Glutamatergic neuron (in vitro differentiated cells): Measurements from ENCODE around the gene UTY. TPM values are rescaled to one million over a fixed set of nuclear protein-coding genes. Genes with fewer than 3 reads are reported as not detected.

Source experiments
- DNase-seq: peaks from one replicate; pipeline ENCODE4 v3.0.0; 2022
- H3K27ac Mint-ChIP-seq: one replicate; pipeline ENCODE4 v1.8.0; 2020; ENCODE audit warnings: mild to moderate bottlenecking, mixed read lengths, inconsistent platforms; ENCODE audit not compliant: unreplicated experiment
- H3K27me3 Mint-ChIP-seq: one replicate; pipeline ENCODE4 v1.8.0; 2020; ENCODE audit warnings: mild to moderate bottlenecking, moderate library complexity, mixed read lengths, inconsistent platforms; ENCODE audit not compliant: unreplicated experiment
- H3K36me3 Mint-ChIP-seq: one replicate; pipeline ENCODE4 v1.8.0; 2020; ENCODE audit warnings: mild to moderate bottlenecking, mixed read lengths, inconsistent platforms; ENCODE audit not compliant: unreplicated experiment
- H3K4me1 Mint-ChIP-seq: one replicate; pipeline ENCODE4 v1.8.0; 2020; ENCODE audit warnings: mild to moderate bottlenecking, low read depth, mixed read lengths, inconsistent platforms; ENCODE audit not compliant: unreplicated experiment
- H3K4me3 Mint-ChIP-seq: one replicate; pipeline ENCODE4 v1.8.0; 2020; ENCODE audit warnings: mild to moderate bottlenecking, mixed read lengths, inconsistent platforms; ENCODE audit not compliant: unreplicated experiment
- H3K9me3 Mint-ChIP-seq: one replicate; pipeline ENCODE4 v1.8.0; 2020; ENCODE audit warnings: mild to moderate bottlenecking, moderate library complexity, mixed read lengths, inconsistent platforms; ENCODE audit not compliant: unreplicated experiment
- CTCF ChIP-seq: fragments of 200-600 bp; sonication (generic); IDR thresholded peaks from one replicate; pipeline ENCODE4 v1.5.0; 2021; ENCODE audit not compliant: partially characterized antibody, unreplicated experiment
- total RNA-seq: library from RNA; stranded (reverse); fragmentation: NEBNext Ultra II Directional; extraction: Animal tissue kit (Norgen Biotek cat#: 25700); gene quantifications from one replicate; pipeline ENCODE4 v1.2.1, GENCODE V29; 2021; ENCODE audit not compliant: unreplicated experiment

The UTY gene
- total RNA-seq, 1 donor from 2014 or later, result 28.1 TPM

DNA sequence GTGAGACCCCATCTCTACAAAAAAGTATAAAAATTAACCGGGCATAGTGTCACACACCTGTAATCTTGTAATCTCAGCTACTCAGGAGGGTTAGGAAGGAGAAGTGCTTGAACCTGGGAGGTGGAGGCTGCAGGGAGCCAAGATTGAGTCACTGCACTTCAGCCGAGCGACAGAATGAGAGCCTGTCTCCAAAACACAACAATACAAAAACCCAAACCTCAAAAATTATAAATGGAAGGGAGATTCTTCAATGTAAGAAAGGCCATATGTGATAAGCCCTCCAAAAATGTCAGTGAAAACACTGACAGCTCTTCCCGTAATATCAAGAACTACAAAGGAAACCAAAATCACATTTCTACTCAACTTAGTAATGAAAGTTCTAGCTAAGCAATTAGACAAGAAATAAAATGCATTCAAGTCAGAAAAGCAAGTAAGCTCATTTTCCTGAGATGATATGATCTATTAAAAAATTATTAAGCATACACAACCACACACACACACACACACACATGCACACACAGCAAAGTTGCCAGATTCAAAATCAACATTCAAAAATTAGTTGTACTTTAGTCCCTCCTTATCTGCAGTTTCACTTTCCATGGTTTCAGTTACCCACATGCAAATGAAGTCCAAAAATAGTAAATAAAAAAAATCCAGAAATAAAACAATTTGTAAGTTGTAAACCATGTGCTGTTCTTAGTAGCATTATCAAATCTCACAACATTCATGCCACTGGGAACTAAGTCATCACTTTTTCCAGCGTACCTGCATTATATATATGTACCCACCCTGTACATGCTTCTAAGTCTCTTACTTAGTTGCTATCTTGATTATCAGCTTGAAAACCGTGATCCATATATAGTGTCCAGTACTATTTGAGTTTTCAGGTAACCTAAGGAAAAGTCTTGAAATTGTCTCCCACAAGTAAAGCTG is 108.7 kb downstream of the UTY start:
- no peak overlapping the region for H3K27ac Mint-ChIP-seq
- H3K27me3 Mint-ChIP-seq, result no peaks in the 10 kb centered on the region
- DNase-seq, result no peak
- H3K4me3 Mint-ChIP-seq, result no peak overlapping the region
- no peaks in the 10 kb centered on the region for H3K36me3 Mint-ChIP-seq
- no peaks in the 10 kb centered on the region for H3K9me3 Mint-ChIP-seq
- no peaks in the 10 kb centered on the region for H3K4me1 Mint-ChIP-seq
- TF ChIP-seq CTCF, result no peak

GRCh38 chrY:13370245-13370644 is 109.6 kb downstream of the UTY start:
- no peak overlapping the region for H3K4me3 Mint-ChIP-seq
- no peaks in the 10 kb centered on the region for H3K4me1 Mint-ChIP-seq
- H3K36me3 Mint-ChIP-seq, result no peaks in the 10 kb centered on the region
- no peaks in the 10 kb centered on the region for H3K27me3 Mint-ChIP-seq
- H3K9me3 Mint-ChIP-seq, result no peaks in the 10 kb centered on the region
- no peak overlapping the region for H3K27ac Mint-ChIP-seq
- DNase-seq, result no peak
- no peak for TF ChIP-seq CTCF

- Mint-ChIP-seq H3K27ac (no peak overlapping the region), H3K27me3 (no peaks in the 10 kb centered on the region), H3K9me3 (no peaks in the 10 kb centered on the region), H3K36me3 (no peaks in the 10 kb centered on the region), H3K4me3 (no peak overlapping the region), H3K4me1 (no peaks in the 10 kb centered on the region)
- no peak for DNase-seq
- no peak for TF ChIP-seq CTCF
These were observed 111.4 kb downstream of the UTY start for GRCh38 chrY:13368513-13368845.

DNA sequence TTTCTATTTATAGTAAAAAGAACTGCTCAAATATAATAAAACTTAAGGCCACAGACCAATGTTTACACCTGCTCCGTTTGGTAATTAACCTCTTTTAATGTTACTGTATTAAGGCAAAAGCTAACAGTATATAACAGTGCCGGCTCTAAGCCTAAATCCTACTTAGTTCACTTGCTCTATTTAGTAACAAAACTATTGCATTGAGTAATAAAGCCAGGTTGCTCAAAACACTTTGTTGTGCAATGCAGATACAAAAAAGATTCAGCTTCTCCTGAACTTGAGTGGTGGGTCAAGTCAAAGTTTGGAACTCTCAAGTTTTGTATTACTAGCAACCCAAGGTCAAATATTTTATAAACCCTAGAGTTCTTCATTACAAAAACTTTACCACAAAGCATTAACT is 116.2 kb downstream of the UTY start:
- no peak for TF ChIP-seq CTCF
- no peak for DNase-seq
- no peaks in the 10 kb centered on the region for H3K27me3 Mint-ChIP-seq
- H3K4me3 Mint-ChIP-seq, result no peak overlapping the region
- H3K9me3 Mint-ChIP-seq, result no peaks in the 10 kb centered on the region
- no peaks in the 10 kb centered on the region for H3K36me3 Mint-ChIP-seq
- H3K27ac Mint-ChIP-seq, result no peak overlapping the region
- H3K4me1 Mint-ChIP-seq, result no peaks in the 10 kb centered on the region

- Mint-ChIP-seq H3K4me1 (no peaks in the 10 kb centered on the region), H3K27me3 (no peaks in the 10 kb centered on the region), H3K27ac (no peak overlapping the region), H3K9me3 (no peaks in the 10 kb centered on the region), H3K36me3 (no peaks in the 10 kb centered on the region), H3K4me3 (no peak overlapping the region)
- TF ChIP-seq CTCF, result no peak
- DNase-seq, result no peak
These were observed 117.2 kb downstream of the UTY start for GRCh38 chrY:13362662-13363061.
